Measurements from ENCODE around the gene IL3RA.
"Not testable (repeated sequence)": the region's sequence is repeated elsewhere in the genome, so short reads cannot be mapped to it uniquely, and the experiment has no call there.

The IL3RA gene

GRCh38 chrX:1336331-1336943, at the start of gene IL3RA:
Gene IL3RA, plus strand, starts transcription at chrX:1336785. Its CDS starts 4,981 bp downstream, at chrX:1341766.
- DNase-seq (ENCODE audit: low spot score) = peak; percentile 12

GRCh38 chrX:1289535-1289934, 47.0 kb upstream of the IL3RA start:
- no peak for DNase-seq (ENCODE audit: low spot score)

GRCh38 chrX:1291110-1291740, 45.4 kb upstream of the IL3RA start:
- DNase-seq (ENCODE audit: low spot score) = no peak

- DNase-seq (ENCODE audit: low spot score) = no peak
These were observed 43.9 kb upstream of the IL3RA start for GRCh38 chrX:1292575-1293290.

GRCh38 chrX:1294301-1295067, 42.1 kb upstream of the IL3RA start:
- DNase-seq (ENCODE audit: low spot score) = no peak

GRCh38 chrX:1295550-1295949, 41.0 kb upstream of the IL3RA start:
- no peak for DNase-seq (ENCODE audit: low spot score)

- DNase-seq (ENCODE audit: low spot score) = not testable (repeated sequence)
These were observed 39.0 kb upstream of the IL3RA start for GRCh38 chrX:1297591-1297990.

- DNase-seq (ENCODE audit: low spot score) = no peak
These were observed 36.1 kb upstream of the IL3RA start for GRCh38 chrX:1300449-1300848.

- DNase-seq (ENCODE audit: low spot score) = no peak
These were observed 31.2 kb upstream of the IL3RA start for GRCh38 chrX:1305411-1305810.

GRCh38 chrX:1306909-1307625, 29.5 kb upstream of the IL3RA start:
- no peak for DNase-seq (ENCODE audit: low spot score)

- DNase-seq (ENCODE audit: low spot score) = no peak
These were observed 28.8 kb upstream of the IL3RA start for GRCh38 chrX:1307626-1308340.

GRCh38 chrX:1308476-1308875, 28.1 kb upstream of the IL3RA start:
- DNase-seq (ENCODE audit: low spot score) = no peak

- not testable (repeated sequence) for DNase-seq (ENCODE audit: low spot score)
These were observed 27.7 kb upstream of the IL3RA start for GRCh38 chrX:1308917-1309316.

- no peak for DNase-seq (ENCODE audit: low spot score)
These were observed 22.8 kb upstream of the IL3RA start for GRCh38 chrX:1313788-1314187.

GRCh38 chrX:1316527-1316926, 20.1 kb upstream of the IL3RA start:
- peak; percentile 23 for DNase-seq (ENCODE audit: low spot score)

GRCh38 chrX:1321674-1322073, 14.9 kb upstream of the IL3RA start:
- no peak for DNase-seq (ENCODE audit: low spot score)

GRCh38 chrX:1322393-1322792, 14.2 kb upstream of the IL3RA start:
- no peak for DNase-seq (ENCODE audit: low spot score)

GRCh38 chrX:1323315-1323714, 13.3 kb upstream of the IL3RA start:
- peak; percentile 49 for DNase-seq (ENCODE audit: low spot score)

- no peak for DNase-seq (ENCODE audit: low spot score)
These were observed 11.0 kb upstream of the IL3RA start for GRCh38 chrX:1325515-1326116.

GRCh38 chrX:1327651-1328304, 8.8 kb upstream of the IL3RA start:
- no peak for DNase-seq (ENCODE audit: low spot score)
